Endothelial cell of hepatic sinusoid (primary cell): ENCODE results near the gene MSMB.
"Not testable (repeated sequence)": the region's sequence is repeated elsewhere in the genome, so short reads cannot be mapped to it uniquely, and the experiment has no call there.

ENCODE experiments used
- in situ Hi-C: cut with HindIII; loops from 2 replicates; pipeline ENCODE4 v1.10.0; 2017; ENCODE audit warnings: low sequenced_read_pairs

Gene MSMB

GRCh38 chr10:46073564-46073963 is 27.5 kb upstream of the MSMB start:
- in situ Hi-C loops = no loop called here

- in situ Hi-C loops = no loop called here
These were observed 24.7 kb upstream of the MSMB start for GRCh38 chr10:46070749-46071148.

- in situ Hi-C loops = no loop called here
These were observed 23.8 kb upstream of the MSMB start for GRCh38 chr10:46069771-46070463.

- in situ Hi-C loops = no loop called here
These were observed 22.8 kb upstream of the MSMB start for GRCh38 chr10:46068905-46069304.

GRCh38 chr10:46068117-46068516 is 22.0 kb upstream of the MSMB start:
- in situ Hi-C loops = no loop called here

GRCh38 chr10:46064269-46064817 is 18.3 kb upstream of the MSMB start:
- in situ Hi-C loops = no loop called here

GRCh38 chr10:46062723-46063428 is 16.8 kb upstream of the MSMB start:
- in situ Hi-C loops = no loop called here

GRCh38 chr10:46060706-46061105 is 14.6 kb upstream of the MSMB start:
- in situ Hi-C loops = no loop called here

- in situ Hi-C loops = not testable (repeated sequence)
These were observed 11.9 kb upstream of the MSMB start for GRCh38 chr10:46057927-46058326.

GRCh38 chr10:46057038-46057437 is 11.0 kb upstream of the MSMB start:
- in situ Hi-C loops = no loop called here

GRCh38 chr10:46055771-46056170 is 9.7 kb upstream of the MSMB start:
- in situ Hi-C loops = no loop called here

GRCh38 chr10:46053534-46054434 is 7.7 kb upstream of the MSMB start:
- in situ Hi-C loops = no loop called here

GRCh38 chr10:46052791-46053375 is 6.8 kb upstream of the MSMB start:
- in situ Hi-C loops = no loop called here

- in situ Hi-C loops = no loop called here
These were observed 6.2 kb upstream of the MSMB start for GRCh38 chr10:46052057-46052790.

GRCh38 chr10:46050941-46051623 is 5.0 kb upstream of the MSMB start:
- in situ Hi-C loops = no loop called here

- in situ Hi-C loops = not testable (repeated sequence)
These were observed 3.4 kb upstream of the MSMB start for GRCh38 chr10:46049497-46049831.

- in situ Hi-C loops = no loop called here
These were observed 2.1 kb upstream of the MSMB start for GRCh38 chr10:46048152-46048551.

- in situ Hi-C loops = no loop called here
These were observed 3.5 kb downstream of the MSMB start for GRCh38 chr10:46042527-46042926.

GRCh38 chr10:46040004-46040403 is 6.1 kb downstream of the MSMB start:
- in situ Hi-C loops = no loop called here
